A549 treated with Mapracorat at 1 μM for 4 hours (cell line): Measurements from ENCODE around the gene CCDC92. TPM values are rescaled to one million over a fixed set of nuclear protein-coding genes. Genes with fewer than 3 reads are reported as not detected.

Source experiments
- total RNA-seq: library from RNA; stranded (reverse); fragments of 200-300 nt; extraction: Qiagen RNA extraction; gene quantifications from 5 replicates; pipeline ENCODE4 v1.2.3, GENCODE V29; 2022

Gene CCDC92, protein sequence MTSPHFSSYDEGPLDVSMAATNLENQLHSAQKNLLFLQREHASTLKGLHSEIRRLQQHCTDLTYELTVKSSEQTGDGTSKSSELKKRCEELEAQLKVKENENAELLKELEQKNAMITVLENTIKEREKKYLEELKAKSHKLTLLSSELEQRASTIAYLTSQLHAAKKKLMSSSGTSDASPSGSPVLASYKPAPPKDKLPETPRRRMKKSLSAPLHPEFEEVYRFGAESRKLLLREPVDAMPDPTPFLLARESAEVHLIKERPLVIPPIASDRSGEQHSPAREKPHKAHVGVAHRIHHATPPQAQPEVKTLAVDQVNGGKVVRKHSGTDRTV
- 20.4 to 27.7 TPM (median 23.5 TPM) in 5 replicates for total RNA-seq

DNA sequence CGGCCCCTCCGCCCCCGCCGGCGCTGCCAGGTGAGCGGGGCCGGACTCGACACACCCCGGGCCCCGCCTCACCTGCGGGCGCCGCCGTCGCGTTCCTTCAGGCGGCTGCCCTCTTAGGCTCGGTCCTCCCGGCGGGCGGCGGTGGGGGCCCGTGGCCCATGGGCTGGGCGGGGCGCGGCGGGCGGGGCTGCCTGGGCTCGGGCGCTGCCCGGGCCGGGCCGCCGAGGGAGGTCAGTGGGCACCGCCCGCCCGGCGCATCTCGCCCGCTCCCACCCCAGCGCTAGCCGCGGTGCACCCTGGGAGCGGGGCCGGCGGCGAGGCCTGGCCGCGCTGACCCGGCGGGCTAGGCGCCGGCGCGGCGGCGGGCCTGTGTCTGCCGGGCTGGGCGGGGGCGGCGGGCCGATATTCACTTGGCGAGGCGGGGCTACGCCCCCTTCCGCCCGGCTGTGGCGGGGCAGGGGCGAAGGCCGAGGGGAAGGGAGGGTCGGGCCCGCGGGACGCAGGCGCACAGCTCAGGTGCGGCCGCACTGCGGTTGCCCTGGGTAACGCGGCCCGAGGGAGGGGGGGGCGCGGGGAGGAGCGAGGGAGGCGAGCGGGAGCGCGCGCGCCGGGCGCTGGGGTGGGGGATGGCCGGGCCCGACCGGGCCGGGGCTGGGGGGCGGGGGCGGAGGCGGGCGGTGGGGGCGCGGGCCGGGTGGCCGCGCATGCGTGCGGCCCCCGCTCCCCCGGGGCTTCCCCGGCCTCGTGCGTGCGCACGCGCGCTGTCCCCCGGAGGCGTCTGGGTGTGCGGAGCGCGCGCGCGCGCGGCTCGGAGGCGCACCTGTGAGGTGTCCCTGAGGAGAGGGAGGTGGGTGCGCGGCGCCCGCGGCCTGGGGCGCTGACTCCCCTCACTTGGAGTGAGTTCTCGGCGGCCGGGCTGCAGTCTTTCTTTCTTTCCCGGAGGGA is at the start of gene CCDC92, which contains the start of gene ZNF664:
Gene CCDC92, minus strand, starts transcription at position 375 of the 945 bp plus-strand sequence. CDS start 28,526 bp downstream, outside the sequence.
Gene ZNF664, plus strand, starts transcription at position 759 of the 945 bp plus-strand sequence. CDS start 38,930 bp downstream, outside the sequence.

Other genes starting within 250 kb of the CCDC92 start
- gene DNAH10, start 210.5 kb downstream of the CCDC92 start, total RNA-seq: 0.19 to 0.45 TPM (median 0.23 TPM) in 5 replicates
- gene ZNF664, start 384 bp upstream of the CCDC92 start, total RNA-seq: 49.6 to 68.6 TPM (median 59.7 TPM) in 5 replicates